ENCODE measurements around the gene LLGL1.
"Not testable (repeated sequence)": the region's sequence is repeated elsewhere in the genome, so short reads cannot be mapped to it uniquely, and the experiment has no call there.

The LLGL1 gene

DNA sequence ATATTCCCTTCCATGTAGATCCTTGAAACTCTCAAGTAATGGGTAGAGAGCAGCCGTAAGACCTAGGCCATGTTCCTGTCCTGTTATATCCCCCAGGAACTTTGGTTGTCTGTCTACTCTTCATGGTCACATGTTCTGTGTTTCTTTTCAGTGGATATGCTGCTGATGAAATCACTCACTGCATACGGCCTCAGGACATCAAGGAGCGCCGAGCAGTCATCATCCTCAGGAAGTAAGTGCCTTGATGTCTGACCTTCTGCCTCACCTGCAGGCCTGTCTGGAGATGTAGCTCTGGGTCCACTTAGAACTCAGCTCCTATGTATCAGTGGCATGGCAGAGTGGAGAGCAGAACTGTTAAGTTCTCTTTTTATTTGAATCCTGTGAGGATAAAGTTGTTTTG, 30.6 kb upstream of the LLGL1 start:
- no peak for DNase-seq

DNA sequence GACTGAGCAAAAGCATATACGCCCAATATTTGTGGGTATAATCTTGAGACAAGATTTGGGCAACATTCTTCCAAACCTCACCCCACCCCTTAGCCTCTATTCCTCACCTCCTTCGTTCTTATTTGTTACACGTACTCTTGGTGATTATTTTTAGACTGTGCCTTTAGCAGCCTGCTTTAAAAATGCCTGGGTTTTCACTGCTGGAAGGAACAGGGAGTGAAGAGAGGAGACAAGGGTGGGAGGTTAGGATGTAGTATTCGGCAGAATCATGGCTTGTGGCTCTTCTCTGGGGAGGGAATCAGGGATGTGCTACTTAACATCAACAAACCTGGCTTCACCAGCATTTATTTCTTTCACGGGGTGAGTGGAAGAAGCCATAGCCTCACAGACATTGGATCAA, 30.2 kb upstream of the LLGL1 start:
- no peak for DNase-seq

DNA sequence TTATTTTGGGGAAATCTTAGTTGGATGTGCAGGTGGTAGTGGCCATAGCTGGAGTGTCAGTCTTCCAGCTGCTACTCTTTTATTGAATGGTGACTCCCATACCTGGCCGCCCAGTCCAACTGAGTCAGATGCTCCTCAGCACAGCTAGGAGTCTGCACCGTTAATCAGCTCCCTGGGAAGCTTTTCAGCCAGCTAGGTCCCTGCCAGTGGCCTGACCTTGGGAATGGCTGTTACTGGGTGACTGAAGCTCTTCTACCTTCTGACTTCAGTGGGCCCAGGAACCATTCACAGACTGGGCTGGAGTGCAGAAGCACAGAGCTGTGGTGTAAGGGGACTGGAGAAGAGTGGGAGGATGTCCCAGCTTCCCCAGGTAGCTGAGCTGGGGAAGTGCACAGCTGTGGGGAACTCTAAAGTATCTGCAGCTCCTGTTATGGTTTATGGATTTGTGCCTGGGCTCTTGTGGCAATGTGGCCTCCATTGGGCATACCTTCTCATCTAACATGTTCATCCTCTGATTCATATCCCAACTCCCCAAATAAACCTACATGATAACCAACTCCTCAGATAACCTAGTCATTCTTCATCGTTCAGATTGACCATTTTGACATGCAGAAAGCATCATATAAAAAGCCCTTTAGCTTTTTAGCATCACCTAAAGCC, 27.8 kb upstream of the LLGL1 start:
- DNase-seq, result no peak

DNA sequence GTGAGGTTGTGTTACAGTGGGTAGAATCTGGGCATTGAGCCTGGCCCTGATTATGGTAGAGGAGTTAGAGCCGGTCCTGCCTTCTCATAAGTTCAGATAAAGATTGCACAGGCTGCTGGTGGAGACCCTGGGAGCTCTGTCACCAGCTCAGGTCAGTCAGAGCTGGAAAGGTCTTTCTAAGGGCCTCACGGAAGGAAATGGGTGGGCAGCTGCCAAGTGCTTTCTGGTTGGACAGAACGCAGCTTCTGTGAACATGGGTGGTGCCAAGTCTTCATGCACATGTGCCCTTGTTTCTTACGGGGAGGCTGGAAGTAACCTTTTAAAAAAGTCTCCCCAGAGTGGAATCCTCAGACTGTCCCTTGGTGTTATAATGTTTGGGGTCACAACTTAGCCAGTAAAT, 26.9 kb upstream of the LLGL1 start:
- DNase-seq, result no peak

DNA sequence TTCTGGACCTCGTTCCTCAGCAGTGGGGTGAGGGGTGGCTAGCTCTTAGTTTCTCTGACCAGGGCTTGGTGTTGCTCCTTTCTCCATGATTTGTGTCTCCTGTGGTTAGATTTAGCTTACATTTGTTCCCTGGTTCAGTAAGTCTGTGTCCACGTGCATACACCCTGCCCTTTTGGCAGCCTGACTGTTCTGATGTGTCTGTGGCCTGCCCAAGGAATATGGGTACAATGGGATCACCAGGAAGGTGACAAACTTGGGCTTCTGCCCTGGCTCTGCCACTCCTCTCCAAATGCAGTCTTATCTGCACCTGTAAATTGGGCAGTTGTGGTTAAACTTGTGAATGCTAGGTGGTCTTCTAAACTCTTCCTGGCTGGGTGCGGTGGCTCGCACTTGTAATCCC, 24.3 kb upstream of the LLGL1 start:
- DNase-seq, result no peak

DNA sequence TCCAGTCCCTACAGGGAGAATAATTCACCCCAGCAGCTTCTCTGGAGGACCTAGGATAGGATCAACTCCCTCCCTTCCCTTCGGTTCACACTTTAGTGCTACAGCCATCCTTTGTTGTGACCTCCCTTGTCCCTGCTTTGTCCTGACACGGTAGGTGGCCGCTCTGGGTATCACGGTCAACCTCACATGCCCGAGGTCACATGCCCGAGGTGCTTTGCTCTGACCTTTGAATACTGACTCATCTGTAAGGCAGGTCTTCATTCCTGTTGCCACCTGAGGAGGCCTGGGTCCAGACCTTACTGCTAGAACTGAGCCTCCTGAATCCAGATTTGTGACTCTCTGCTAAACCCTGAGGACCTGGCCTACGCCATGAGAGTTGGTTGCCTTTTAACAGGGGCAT, 22.1 kb upstream of the LLGL1 start:
- no peak for DNase-seq

DNA sequence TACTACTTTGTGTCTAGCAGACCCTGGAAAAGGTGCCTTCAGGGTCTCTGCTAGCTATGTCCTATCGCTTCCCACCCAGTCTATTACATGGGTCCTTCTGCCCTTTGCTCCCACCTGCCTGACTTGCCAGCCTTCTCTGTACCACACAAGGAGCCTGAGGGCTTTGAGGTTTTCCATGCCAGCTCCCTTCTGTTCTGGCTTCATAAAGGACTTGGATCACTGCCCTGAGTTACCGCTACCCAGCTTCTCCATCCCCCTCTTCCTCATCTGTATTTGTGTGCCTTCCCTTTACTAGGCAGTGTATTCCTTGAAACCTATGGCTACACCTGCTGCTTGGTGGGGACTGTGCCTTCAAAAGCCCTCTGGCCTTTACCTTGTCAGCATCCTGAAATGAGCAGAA, 19.6 kb upstream of the LLGL1 start:
- no peak for DNase-seq

DNA sequence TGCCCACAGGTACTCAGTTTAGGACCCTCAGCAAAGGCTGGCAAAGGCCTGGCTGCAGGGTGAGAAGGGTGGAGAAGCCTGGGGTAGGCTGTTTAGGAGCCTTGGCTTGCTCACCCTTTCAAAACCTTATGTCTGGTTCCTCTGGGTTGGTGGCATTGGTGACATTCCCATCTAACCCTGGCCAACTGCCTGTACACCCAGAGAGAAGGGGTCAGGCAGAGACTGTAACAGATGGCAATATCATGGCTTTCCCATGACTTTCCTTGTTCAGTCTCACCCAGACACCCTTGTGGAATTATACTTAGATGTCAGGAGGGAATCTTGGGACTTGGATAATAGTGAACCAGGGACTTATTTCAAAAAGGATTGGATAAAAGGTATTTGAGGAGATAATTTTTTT, 18.5 kb upstream of the LLGL1 start:
- DNase-seq, result no peak

DNA sequence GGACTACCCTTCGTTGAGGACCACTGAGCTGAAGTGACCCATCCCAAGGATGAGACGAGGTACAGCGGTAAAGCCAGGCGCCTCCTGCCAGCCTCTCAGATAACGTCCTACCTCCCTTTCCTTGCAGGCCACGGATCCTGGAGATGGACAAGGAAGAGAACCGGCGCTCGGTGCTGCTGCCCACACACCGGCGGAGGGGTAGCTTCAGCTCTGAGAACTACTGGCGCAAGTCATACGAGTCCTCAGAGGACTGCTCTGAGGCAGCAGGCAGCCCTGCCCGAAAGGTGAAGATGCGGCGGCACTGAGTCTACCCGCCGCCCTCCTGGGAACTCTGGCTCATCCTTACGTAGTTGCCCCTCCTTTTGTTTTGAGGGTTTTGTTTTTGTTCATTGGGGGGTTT, 17.3 kb upstream of the LLGL1 start:
- DNase-seq, result no peak

DNA sequence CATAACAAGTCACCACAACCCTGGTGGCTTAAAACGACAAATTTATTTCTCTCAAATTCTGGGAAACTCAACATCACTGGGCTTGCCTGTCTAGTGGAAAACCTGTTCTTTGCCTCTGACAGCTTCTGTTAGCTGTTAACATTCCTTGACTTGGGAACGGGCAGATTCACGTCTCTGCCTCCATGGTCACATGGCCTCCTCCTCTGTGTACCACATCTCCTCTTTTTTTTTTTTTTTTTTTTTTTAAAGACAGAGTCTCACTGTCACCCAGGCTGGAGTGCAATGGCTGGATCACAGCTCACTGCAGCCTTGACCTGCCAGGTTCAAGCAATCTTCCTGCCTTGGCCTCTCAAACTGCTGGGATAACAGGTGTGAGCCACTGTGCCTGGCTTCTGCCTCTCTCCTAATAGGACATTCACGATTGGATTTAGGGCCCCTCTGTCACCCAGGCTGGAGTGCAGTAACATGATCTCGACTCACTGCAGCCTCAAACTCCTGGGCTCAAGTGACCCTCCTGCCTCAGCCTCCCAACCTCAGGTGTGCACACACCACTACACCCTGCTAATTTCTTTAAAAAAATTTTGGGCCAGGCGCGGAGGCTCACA, 11.7 kb upstream of the LLGL1 start:
- no peak for DNase-seq

DNA sequence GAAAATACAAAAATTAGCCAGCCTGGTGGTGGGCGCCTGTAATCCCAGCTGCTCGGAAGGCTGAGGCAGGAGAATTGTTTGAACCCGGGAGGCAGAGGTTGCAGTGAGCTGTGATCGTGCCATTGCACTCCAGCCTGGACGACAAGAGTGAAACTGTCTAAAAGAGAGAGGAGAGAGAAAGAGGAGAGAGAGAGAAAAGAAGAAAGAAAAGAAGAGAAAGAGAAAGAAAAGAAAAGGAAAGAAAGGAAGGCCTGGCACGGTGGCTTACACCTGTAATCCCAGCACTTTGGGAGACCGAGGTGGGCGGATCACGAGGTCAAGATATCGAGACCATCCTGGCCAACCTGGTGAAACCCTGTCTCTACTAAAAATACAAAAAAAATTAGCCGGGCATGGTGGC, 8.5 kb upstream of the LLGL1 start:
- DNase-seq, result not testable (repeated sequence)

DNA sequence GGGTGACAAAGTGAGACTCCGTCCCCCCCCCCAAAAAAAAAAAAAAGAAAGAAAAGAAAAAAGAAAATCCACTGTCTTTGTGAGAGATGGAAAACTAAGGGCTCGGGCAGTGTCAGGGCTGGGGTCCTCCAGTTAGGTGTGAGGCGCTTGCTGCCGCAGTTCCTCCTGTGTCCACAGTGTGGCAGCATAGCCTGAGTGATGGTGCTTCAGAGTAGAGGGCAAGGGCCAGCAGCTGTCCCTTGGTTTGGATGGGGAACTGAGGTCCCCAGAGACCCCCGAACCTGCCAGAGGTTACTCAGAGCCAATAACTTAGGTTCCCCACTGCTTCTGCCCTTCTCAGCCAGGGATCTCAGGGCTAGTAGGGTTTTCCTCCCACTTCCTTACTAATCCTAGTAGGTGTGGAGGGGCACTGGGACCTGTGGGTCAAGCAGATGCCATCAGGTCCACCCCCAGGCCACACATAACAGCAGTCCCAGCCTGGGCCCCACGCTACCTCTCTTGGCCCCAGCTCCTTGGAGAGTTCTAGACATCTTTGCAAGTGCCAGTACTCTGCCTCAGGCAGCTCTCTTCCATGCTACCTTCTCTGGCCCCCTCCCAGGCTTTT, 7.9 kb upstream of the LLGL1 start:
- peak; percentile 70 for DNase-seq

DNA sequence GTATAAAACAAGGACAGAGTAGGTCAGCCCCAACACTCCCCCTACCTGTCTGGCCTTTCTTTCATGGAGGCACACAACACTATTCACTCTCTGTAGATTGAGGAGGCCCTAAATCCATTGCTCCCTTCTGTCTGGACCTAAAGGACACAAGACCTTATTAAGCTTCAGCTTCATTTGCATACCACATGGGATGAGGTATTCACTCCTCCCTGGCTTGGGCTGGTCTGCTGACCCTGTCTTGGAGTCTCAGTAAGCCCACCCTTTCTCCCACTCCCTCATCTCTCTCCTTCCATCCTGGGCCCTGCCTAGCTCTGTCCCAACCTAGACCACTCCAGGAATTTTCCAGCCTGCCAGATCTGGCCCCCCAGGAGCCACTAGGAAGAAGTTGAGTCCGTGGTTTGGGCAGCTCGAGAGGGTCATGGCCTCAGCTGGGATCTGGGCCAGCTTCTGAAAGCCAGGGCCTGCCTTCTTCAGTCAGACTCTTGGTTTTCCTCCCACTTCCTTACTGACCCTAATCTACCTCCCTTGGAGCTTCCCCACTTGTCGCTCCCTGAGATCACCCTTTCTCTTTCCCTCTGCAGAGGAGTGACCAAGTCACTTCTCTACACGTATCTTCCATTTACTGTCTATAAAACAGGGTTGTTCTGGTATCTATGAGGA, 6.5 kb upstream of the LLGL1 start:
- DNase-seq, result no peak

DNA sequence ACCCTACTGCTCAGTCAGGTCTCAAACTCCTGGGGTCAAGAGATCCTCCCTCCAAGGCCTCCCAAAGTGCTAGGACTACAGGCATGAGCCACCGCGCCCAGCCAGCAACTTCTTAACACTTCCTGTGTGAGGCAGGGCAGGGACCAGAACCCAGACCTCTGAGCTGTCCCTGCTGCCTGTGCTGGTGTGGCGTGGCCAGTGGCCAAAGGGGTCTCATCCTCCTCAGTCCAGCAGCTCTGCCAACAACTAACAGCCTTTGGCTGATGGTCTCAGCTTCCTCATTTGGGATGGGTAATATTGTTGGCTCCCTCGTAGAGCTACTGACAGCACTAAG, 1.4 kb upstream of the LLGL1 start:
- DNase-seq, result no peak

DNA sequence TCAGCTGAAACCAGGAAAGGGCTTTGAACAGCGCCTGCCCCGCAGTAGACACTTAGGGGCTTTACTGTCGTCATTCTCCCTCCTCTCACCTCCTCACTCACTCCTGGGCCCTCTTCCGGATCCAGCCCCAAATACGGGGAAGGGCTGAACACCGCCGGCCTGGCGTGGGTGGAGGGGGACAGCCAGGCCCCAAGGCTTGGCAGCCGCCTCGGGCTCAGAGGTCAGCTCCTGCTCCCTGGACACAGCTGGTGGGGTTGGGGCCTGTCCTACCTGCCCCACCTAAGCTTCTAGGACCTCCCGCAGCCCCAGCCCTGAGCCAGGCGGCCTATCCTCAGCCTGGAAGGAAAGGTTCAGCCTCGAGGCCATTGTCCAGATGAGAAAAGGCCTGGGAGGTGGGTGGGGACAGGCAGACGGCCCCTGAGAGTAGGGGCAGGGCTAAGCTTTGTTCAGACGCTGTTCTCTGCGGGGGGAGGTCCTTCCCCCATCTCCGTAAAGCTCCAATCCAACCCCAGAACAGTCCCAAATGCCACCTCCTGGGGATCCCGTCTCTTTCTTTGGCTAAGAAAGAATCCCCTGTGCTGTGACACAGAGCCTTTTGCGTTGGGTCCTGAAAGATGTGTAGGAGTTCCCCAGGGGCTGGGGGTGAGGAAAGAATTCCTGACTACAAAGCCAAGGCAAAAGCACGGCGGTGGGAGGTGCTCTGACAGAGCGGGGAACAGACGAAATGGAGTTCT, 881 bp upstream of the LLGL1 start:
- no peak for DNase-seq

DNA sequence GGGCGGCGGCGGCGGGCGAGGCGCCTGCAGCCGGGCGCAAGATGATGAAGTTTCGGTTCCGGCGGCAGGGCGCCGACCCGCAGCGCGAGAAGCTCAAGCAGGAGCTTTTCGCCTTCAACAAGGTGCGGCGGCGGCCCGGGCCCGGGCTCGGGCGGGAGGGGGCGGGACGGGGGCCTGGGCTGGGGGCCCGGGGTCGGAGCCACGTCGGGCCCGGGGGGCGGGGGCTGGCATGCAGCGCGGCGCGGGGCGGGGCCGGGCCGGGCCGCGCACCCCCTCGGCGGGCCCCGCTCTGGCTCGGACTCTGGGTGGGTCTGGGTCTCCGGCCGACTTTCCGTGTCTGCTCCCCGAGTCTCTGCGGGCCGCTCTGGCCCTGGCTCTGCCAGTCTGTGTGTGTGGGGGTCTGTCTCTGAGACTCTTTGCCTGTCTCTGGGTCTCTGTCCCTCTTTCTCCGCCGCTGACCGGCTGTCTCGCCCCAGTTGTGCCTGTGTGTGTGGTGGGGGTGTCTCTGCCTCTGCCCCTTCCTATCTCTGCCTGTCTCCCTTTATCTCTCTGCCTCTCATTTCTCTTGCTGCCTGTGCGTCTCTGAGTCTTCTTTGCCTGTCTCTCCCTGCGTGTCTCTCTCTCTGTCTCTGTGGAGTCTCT, 328 bp downstream of the LLGL1 start:
- no peak for DNase-seq

DNA sequence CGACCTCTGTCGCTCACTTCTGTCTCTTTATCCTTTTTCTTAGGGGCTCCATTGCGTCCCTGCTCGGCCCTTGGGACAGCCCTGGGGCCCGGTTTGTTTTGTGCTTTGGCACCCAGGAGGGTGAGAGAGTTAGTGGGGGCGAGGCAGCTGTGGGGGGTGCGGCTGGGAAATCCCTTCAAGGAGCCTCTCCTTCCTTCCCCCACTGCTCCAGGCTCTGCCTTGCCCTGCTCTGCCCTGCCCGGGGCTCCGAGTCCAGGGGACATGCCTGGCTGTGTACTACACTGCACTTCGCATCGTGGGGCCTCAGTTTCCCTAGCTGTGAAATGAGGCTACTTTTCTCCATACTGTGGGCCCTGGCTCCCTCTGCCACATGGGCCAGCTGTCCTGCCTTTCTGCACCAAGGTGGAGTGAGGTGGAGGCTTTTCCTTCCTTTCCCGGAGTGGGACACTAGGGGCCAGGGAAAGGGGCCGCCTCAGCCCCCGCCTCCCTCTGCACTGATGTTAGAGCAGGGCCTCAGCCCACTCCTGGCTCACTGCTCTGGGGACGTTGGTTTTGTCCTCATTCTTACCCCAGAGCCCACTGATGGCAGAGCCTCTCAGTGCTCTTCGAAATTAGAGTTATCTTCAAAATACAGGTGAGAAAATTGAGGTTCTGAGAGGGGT, 980 bp downstream of the LLGL1 start:
- DNase-seq, result no peak

DNA sequence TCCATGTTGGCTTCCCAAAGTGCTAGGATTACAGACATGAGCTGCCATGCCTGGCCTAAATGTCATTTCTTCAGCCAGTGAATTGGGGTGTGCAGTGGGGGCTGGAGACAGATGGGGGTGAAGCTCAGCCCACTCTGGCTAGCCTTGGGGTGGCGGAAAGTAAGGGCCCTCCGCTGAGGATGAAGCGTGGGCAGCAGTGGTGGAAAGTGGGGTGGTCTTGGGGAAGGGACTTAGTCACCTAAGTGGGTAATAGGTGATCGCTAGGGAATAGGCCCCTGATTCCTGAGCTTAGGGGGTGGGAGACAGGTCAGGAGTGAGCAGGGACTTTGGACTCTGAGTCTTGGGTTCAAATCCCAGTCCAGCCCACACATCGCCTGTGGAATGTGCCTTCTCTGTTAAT, 2.2 kb downstream of the LLGL1 start:
- DNase-seq, result no peak

DNA sequence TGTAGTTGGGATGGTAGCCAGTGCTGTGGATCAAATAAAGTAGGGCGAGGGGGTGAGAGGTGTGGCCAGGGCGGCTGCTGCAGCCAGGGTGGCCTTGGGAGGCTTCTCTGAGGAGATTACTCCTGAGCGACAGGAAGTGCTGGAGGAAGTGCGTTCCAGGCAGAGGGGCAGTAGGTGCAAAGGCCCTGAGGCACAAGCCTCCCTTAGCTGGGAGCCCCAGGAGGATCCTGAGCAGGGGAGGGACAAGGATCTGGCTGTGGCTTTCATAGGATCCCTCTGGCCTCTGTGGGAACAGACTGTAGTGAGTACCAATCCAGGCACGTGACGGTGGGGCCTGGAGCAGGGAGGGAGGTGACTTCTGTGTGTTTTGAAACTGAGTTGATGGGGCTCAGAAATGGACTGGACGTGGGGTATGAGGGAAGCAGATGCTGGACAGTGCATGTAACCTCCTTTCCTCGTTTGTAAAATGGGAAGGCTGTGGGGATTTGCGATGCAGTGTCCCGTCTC, 2.8 kb downstream of the LLGL1 start:
- DNase-seq, result no peak

DNA sequence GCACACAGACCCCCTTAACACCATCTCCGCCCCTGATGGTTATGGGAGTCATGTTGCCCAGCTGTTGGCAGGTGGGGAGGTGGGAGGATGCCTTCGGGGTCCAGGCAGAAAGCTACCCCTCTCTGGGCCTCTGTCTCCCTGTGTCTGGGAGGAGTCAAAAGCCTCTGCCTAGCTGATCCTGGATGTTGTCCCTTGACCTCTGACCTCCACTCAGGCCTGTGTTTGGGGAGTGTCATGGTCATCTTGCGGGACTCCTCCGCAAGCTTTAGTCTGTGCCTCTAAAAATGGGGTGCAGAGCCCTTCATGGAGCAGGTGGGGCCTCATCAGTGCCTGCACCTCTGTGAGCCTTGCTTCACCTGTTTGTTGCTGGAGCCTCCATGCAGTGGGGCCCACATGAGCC, 3.8 kb downstream of the LLGL1 start:
- no peak for DNase-seq

DNA sequence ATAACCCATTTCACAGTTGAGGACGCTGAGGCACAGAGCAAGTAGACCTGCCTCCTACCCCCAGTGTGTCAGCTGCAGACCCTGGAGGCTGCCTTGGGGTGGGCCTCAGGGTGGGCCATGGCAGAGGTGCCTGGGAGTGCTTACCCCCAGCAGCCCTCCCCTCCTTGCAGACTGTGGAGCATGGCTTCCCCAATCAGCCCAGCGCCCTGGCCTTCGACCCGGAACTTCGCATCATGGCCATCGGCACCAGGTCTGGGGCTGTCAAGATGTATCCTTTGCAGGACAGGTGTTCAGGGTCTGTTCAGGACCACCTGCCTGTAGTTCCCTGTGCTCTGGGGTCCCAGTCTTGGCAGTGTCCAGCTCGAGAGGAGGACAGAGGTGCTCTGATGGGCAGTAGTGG, 4.3 kb downstream of the LLGL1 start:
- no peak for DNase-seq

Measured in activated T-cell treated with anti-CD3 and anti-CD28 coated beads for 4 hours (primary cell).